ENCODE measurements around the gene UMODL1.

Gene UMODL1

GRCh38 chr21:42189431-42189830 is 118.3 kb downstream of the UMODL1 start:
- DNase-seq (ENCODE audit: low read depth in 2 of 3, low spot score in 1 of 3), result no peak

GRCh38 chr21:42189860-42190485 is 118.9 kb downstream of the UMODL1 start:
- peak in 1 of 3 donors; percentile 24 for DNase-seq (ENCODE audit: low read depth in 2 of 3, low spot score in 1 of 3)

GRCh38 chr21:42190486-42190863 is 119.4 kb downstream of the UMODL1 start:
- DNase-seq (ENCODE audit: low read depth in 2 of 3, low spot score in 1 of 3), result no peak

GRCh38 chr21:42191064-42191463 is 119.9 kb downstream of the UMODL1 start:
- no peak for DNase-seq (ENCODE audit: low read depth in 2 of 3, low spot score in 1 of 3)

- DNase-seq (ENCODE audit: low read depth in 2 of 3, low spot score in 1 of 3), result no peak
Observed at GRCh38 chr21:42191696-42192595, 120.8 kb downstream of the UMODL1 start.

All from stimulated activated CD4-positive, alpha-beta T cell treated with anti-CD3 and anti-CD28 coated beads, Interleukin-12 subunit alpha, Interleukin-12 subunit beta, amount 100 ng/mL, for 48 hours (primary cell).